Mononuclear cell (primary cell): ENCODE data around the gene MIDN. TPM values are rescaled to one million over a fixed set of nuclear protein-coding genes. Genes with fewer than 3 reads are reported as not detected.

ENCODE experiments used
- H3K27me3 ChIP-seq: 2 replicates; pipeline ENCODE4 v1.6.0; 2011; ENCODE audit warnings: low read length, control low read depth; ENCODE audit not compliant: insufficient read depth
- H3K4me1 ChIP-seq: 2 replicates; pipeline ENCODE4 v1.5.1; 2011; ENCODE audit warnings: mild to moderate bottlenecking, low read length, control low read depth; ENCODE audit not compliant: insufficient read depth
- H3K4me3 ChIP-seq: 2 replicates; pipeline ENCODE4 v1.5.1; 2011; ENCODE audit warnings: mild to moderate bottlenecking, low read length, moderate library complexity
- H3K9me3 ChIP-seq: 2 replicates; pipeline ENCODE4 v1.5.1; 2011; ENCODE audit warnings: low read depth, mild to moderate bottlenecking, control low read depth, low read length
- total RNA-seq: library from RNA; depleted of rRNA; stranded (reverse); fragments of >200 nt; gene quantifications from one replicate; pipeline ENCODE4 v1.2.3, GENCODE V29; 2012

MIDN gene
- total RNA-seq, 1 donor, result 67.0 TPM

- H3K4me1 ChIP-seq, result peaks cover 27% of the 10 kb centered on the region
- H3K9me3 ChIP-seq, result no peaks in the 10 kb centered on the region
- H3K27me3 ChIP-seq, result no peaks in the 10 kb centered on the region
- H3K4me3 ChIP-seq, result no peak overlapping the region
Observed at GRCh38 chr19:1216756-1217155, 31.6 kb upstream of the MIDN start.

- Histone ChIP-seq H3K4me3 (no peak overlapping the region), H3K27me3 (no peaks in the 10 kb centered on the region), H3K9me3 (no peaks in the 10 kb centered on the region), H3K4me1 (peaks cover 21% of the 10 kb centered on the region)
Observed at GRCh38 chr19:1217366-1217765, 31.0 kb upstream of the MIDN start.

GRCh38 chr19:1218751-1219567 lies 29.4 kb upstream of the MIDN start:
- H3K4me1 ChIP-seq, result peaks cover 11% of the 10 kb centered on the region
- no peaks in the 10 kb centered on the region for H3K27me3 ChIP-seq
- no peak overlapping the region for H3K4me3 ChIP-seq
- H3K9me3 ChIP-seq, result no peaks in the 10 kb centered on the region

- no peak overlapping the region for H3K4me3 ChIP-seq
- no peaks in the 10 kb centered on the region for H3K9me3 ChIP-seq
- H3K4me1 ChIP-seq, result peaks cover 1% of the 10 kb centered on the region
- no peaks in the 10 kb centered on the region for H3K27me3 ChIP-seq
Observed at GRCh38 chr19:1219786-1220476, 28.5 kb upstream of the MIDN start.

GRCh38 chr19:1220477-1220930 lies 27.9 kb upstream of the MIDN start:
- Histone ChIP-seq H3K4me1 (no peaks in the 10 kb centered on the region), H3K27me3 (no peaks in the 10 kb centered on the region), H3K4me3 (no peak overlapping the region), H3K9me3 (no peaks in the 10 kb centered on the region)

- Histone ChIP-seq H3K27me3 (no peaks in the 10 kb centered on the region), H3K4me1 (no peaks in the 10 kb centered on the region), H3K9me3 (no peaks in the 10 kb centered on the region), H3K4me3 (no peak overlapping the region)
Observed at GRCh38 chr19:1220976-1221903, 27.1 kb upstream of the MIDN start.

GRCh38 chr19:1221904-1222255 lies 26.5 kb upstream of the MIDN start:
- H3K9me3 ChIP-seq, result no peaks in the 10 kb centered on the region
- H3K4me1 ChIP-seq, result no peaks in the 10 kb centered on the region
- H3K4me3 ChIP-seq, result no peak overlapping the region
- no peaks in the 10 kb centered on the region for H3K27me3 ChIP-seq

GRCh38 chr19:1222394-1222793 lies 26.0 kb upstream of the MIDN start:
- H3K9me3 ChIP-seq, result no peaks in the 10 kb centered on the region
- H3K4me1 ChIP-seq, result no peaks in the 10 kb centered on the region
- H3K4me3 ChIP-seq, result no peak overlapping the region
- H3K27me3 ChIP-seq, result no peaks in the 10 kb centered on the region

GRCh38 chr19:1223018-1223855 lies 25.1 kb upstream of the MIDN start:
- H3K4me3 ChIP-seq, result no peak overlapping the region
- no peaks in the 10 kb centered on the region for H3K4me1 ChIP-seq
- no peaks in the 10 kb centered on the region for H3K9me3 ChIP-seq
- H3K27me3 ChIP-seq, result no peaks in the 10 kb centered on the region

GRCh38 chr19:1224047-1224825 lies 24.1 kb upstream of the MIDN start:
- Histone ChIP-seq H3K4me1 (no peaks in the 10 kb centered on the region), H3K27me3 (no peaks in the 10 kb centered on the region), H3K9me3 (no peaks in the 10 kb centered on the region), H3K4me3 (no peak overlapping the region)

- no peaks in the 10 kb centered on the region for H3K9me3 ChIP-seq
- no peaks in the 10 kb centered on the region for H3K27me3 ChIP-seq
- H3K4me1 ChIP-seq, result no peaks in the 10 kb centered on the region
- no peak overlapping the region for H3K4me3 ChIP-seq
Observed at GRCh38 chr19:1224847-1225246, 23.5 kb upstream of the MIDN start.

- Histone ChIP-seq H3K4me3 (no peak overlapping the region), H3K27me3 (no peaks in the 10 kb centered on the region), H3K4me1 (no peaks in the 10 kb centered on the region), H3K9me3 (no peaks in the 10 kb centered on the region)
Observed at GRCh38 chr19:1225440-1226226, 22.8 kb upstream of the MIDN start.

GRCh38 chr19:1226227-1226518 lies 22.2 kb upstream of the MIDN start:
- Histone ChIP-seq H3K4me3 (no peak overlapping the region), H3K9me3 (no peaks in the 10 kb centered on the region), H3K27me3 (no peaks in the 10 kb centered on the region), H3K4me1 (no peaks in the 10 kb centered on the region)
